Activated CD4-positive, CD25-positive, alpha-beta regulatory T cell treated with anti-CD3 and anti-CD28 coated beads, Interleukin-2, amount 50 U/mL, for 16 hours (primary cell): ENCODE measurements around the gene SH3PXD2B.

Experiments
- DNase-seq: peaks from one replicate; pipeline ENCODE4 v3.0.0-alpha.2; 2020; ENCODE audit warnings: low read depth, low spot score

Gene SH3PXD2B

GRCh38 chr5:172453206-172453985, 929 bp downstream of the SH3PXD2B start:
- DNase-seq = no peak

GRCh38 chr5:172452398-172453205, 1.7 kb downstream of the SH3PXD2B start:
- DNase-seq = no peak

GRCh38 chr5:172451771-172452197, 2.5 kb downstream of the SH3PXD2B start:
- no peak for DNase-seq

GRCh38 chr5:172450861-172451695, 3.2 kb downstream of the SH3PXD2B start:
- peak; percentile 9 for DNase-seq

- no peak for DNase-seq
These were observed 3.9 kb downstream of the SH3PXD2B start for GRCh38 chr5:172450453-172450852.

GRCh38 chr5:172448999-172449398, 5.3 kb downstream of the SH3PXD2B start:
- DNase-seq = no peak

GRCh38 chr5:172447646-172448365, 6.5 kb downstream of the SH3PXD2B start:
- DNase-seq = no peak

- DNase-seq = no peak
These were observed 7.8 kb downstream of the SH3PXD2B start for GRCh38 chr5:172446336-172447051.

- DNase-seq = no peak
These were observed 8.5 kb downstream of the SH3PXD2B start for GRCh38 chr5:172445866-172446265.

GRCh38 chr5:172444626-172445365, 9.5 kb downstream of the SH3PXD2B start:
- no peak for DNase-seq

GRCh38 chr5:172444110-172444510, 10.2 kb downstream of the SH3PXD2B start:
- DNase-seq = no peak

- no peak for DNase-seq
These were observed 10.8 kb downstream of the SH3PXD2B start for GRCh38 chr5:172443441-172444109.

- DNase-seq = no peak
These were observed 11.7 kb downstream of the SH3PXD2B start for GRCh38 chr5:172442592-172442991.

GRCh38 chr5:172441262-172441751, 13.0 kb downstream of the SH3PXD2B start:
- DNase-seq = no peak

GRCh38 chr5:172440486-172440885, 13.8 kb downstream of the SH3PXD2B start:
- DNase-seq = no peak

GRCh38 chr5:172439785-172440477, 14.4 kb downstream of the SH3PXD2B start:
- no peak for DNase-seq

GRCh38 chr5:172438319-172438668, 16.0 kb downstream of the SH3PXD2B start:
- no peak for DNase-seq

- no peak for DNase-seq
These were observed 16.6 kb downstream of the SH3PXD2B start for GRCh38 chr5:172437445-172438318.
